Heart left ventricle (tissue), 16 donors: ENCODE measurements around the gene NUDT1. TPM values are rescaled to one million over a fixed set of nuclear protein-coding genes. Genes with fewer than 3 reads are reported as not detected.

Source experiments
- ATAC-seq, 4 donors: fragments of 200-7000 bp; cut with Tn5 transposase; one replicate each; pipeline ENCODE4 v1.9.1; 2020 to 2022; ENCODE audit warnings: moderate library complexity in 4 of 4, mild to moderate bottlenecking in 3 of 4, moderate number of reproducible peaks in 1 of 4
- DNase-seq, 5 donors: peaks; one replicate each; pipeline ENCODE4 v3.0.0-alpha.2; 2020
- H3K27ac ChIP-seq, 12 donors: fragments of 200-600 bp; sonication (generic) in 4 of 12; one replicate each; pipeline versions ENCODE4 v1.5.0 to v1.8.0; 2016 to 2022; ENCODE audit warnings: mild to moderate bottlenecking in 2 of 12
- H3K27me3 ChIP-seq, 9 donors: fragments of 200-600 bp; sonication (generic) in 2 of 9; one replicate each; pipeline versions ENCODE4 v1.5.1 to v1.8.0; 2016 to 2022; ENCODE audit warnings: mild to moderate bottlenecking in 3 of 9
- H3K36me3 ChIP-seq, 9 donors: fragments of 200-600 bp; sonication (generic) in 2 of 9; one replicate each; pipeline versions ENCODE4 v1.5.0 to v1.8.0; 2018 to 2022; ENCODE audit warnings: mild to moderate bottlenecking in 2 of 9
- H3K4me1 ChIP-seq, 12 donors: fragments of 200-600 bp; sonication (generic) in 4 of 12; one replicate each; pipeline versions ENCODE4 v1.5.0 to v1.8.0; 2016 to 2022; ENCODE audit warnings: mild to moderate bottlenecking in 3 of 12
- H3K4me3 ChIP-seq, 12 donors: fragments of 200-600 bp; sonication (generic) in 4 of 12; one replicate each; pipeline versions ENCODE4 v1.5.0 to v1.8.0; 2017 to 2022; ENCODE audit warnings: mild to moderate bottlenecking in 9 of 12, moderate library complexity in 4 of 12
- H3K9me3 ChIP-seq, 12 donors: fragments of 200-600 bp; sonication (generic) in 4 of 12; one replicate each; pipeline versions ENCODE4 v1.5.0 to v1.8.0; 2016 to 2022; ENCODE audit warnings: mild to moderate bottlenecking in 1 of 12
- CTCF ChIP-seq, 12 donors: fragments of 200-600 bp; sonication (generic) in 4 of 12; IDR thresholded peaks; one replicate each; pipeline versions ENCODE4 v1.5.0 to v1.8.0; 2018 to 2022; ENCODE audit warnings: antibody characterized with exemption in 12 of 12, mild to moderate bottlenecking in 5 of 12
- POLR2A ChIP-seq, 2 donors: fragments of 450-650 bp; IDR thresholded peaks; one replicate each; pipeline ENCODE4 v1.6.1; 2017; ENCODE audit warnings: antibody characterized with exemption in 2 of 2, mild to moderate bottlenecking in 2 of 2, moderate library complexity in 2 of 2
- WGBS, 4 donors: extraction: QIAGEN DNeasy Blood & Tissue Kit in 2 of 4; methylation state at CpG; one replicate each; pipeline versions ENCODE4 v1.1.5 to v1.1.7; 2013 to 2018; 5-methylcytosine and 5-hydroxymethylcytosine counted together
- intact Hi-C, 10 donors: fragments of 100-400 bp; cut with DNase I; formaldehyde crosslinking; loops; one replicate each; pipeline versions ENCODE4 v1.11.1 to v1.14.2; 2022
- polyA plus RNA-seq, 2 donors: library from polyadenylated mRNA; stranded (reverse); fragments of 200-250 nt; gene quantifications; one replicate each; pipeline ENCODE4 v1.2.3, GENCODE V29; 2013
- total RNA-seq, 9 donors: library from RNA; depleted of rRNA in 2 of 9; stranded (reverse); fragments of >200 nt in 2 of 9; fragmentation: NEBNext Ultra II Directional in 3 of 9; extraction: Animal tissue kit (Norgen Biotek cat#: 25700) in 3 of 9; gene quantifications; one replicate each; pipeline versions ENCODE4 v1.1.0 to v1.2.4, GENCODE V29; 2016 to 2023
- donor health status: ischemic (EF 13 %, LVEDD 7.1; RV severe dilation, severe dysfunction).
- donor health status: healthy with polysubstance abuse.
- donor health status: DM: no; HTN: yes; CAD: no.
- donor health status: DM: no; HTN: no; CAD: no.
- donor health status: ischemic (EF 25% LVEDD 6.9; RV normal size, moderate dysfunction).
- donor health status: ischemic (EF 25% LVEDD 5.7; RV mildly dilated, moderate dysfunction).
- donor health status: healthy.
- donor health status: DM: yes; HTN: yes; CAD: no.
- donor health status: ischemic (EF 35%, LVEDD 5.7; RV mildly dilated, moderate dysfunction).
- donor health status: nonischemic (EF 11% LVEDD 7.7; RV severe dilation, severe dysfunction).
- donor health status: DM: yes; HTN: yes; CAD: no.
- donor health status: PGD.
- donor health status: ischemic (EF 29% LVEDD 5.4; RV normal size, mild dysfunction).
- donor health status: nonischemic (EF 23%, LVEDD 6.1; RV moderate dilation, normal function).

The NUDT1 gene
- total and polyA plus RNA-seq, 11 donors: 9.8 to 23.7 (median 16.1) TPM

- intact Hi-C loops: no loop called here
- peaks cover 0 to 64% (median 34%) of the 10 kb centered on the region in 9 donors for H3K36me3 ChIP-seq
- 85 to 96% (median 91%) methylated on average over 9 of the region's 9 CpGs for WGBS, 4 donors
Observed at GRCh38 chr7:2259480-2259879, 17.5 kb downstream of the NUDT1 start.

GRCh38 chr7:2260820-2261219 lies 18.8 kb downstream of the NUDT1 start:
- TF ChIP-seq CTCF (IDR thresholded peaks at IDR 0.05) (no peak), POLR2A (IDR thresholded peaks at IDR 0.05) (no peak)
- H3K36me3 ChIP-seq: peaks cover 0 to 58% (median 32%) of the 10 kb centered on the region in 9 donors

More at GRCh38 chr7:2259480-2259879, 17.5 kb downstream of the NUDT1 start:
- H3K27me3 ChIP-seq: no peaks in the 10 kb centered on the region
- no peak for TF ChIP-seq POLR2A (IDR thresholded peaks at IDR 0.05)
- TF ChIP-seq CTCF (IDR thresholded peaks at IDR 0.05): no peak
- H3K4me3 ChIP-seq: no peak overlapping the region
- no peak for DNase-seq
- no peak for ATAC-seq
- H3K4me1 ChIP-seq: peaks cover 0 to 4% (median 0%) of the 10 kb centered on the region in 12 donors
- H3K9me3 ChIP-seq: no peaks in the 10 kb centered on the region
- H3K27ac ChIP-seq: no peak overlapping the region

GRCh38 chr7:2261611-2262010 lies 19.6 kb downstream of the NUDT1 start:
- H3K9me3 ChIP-seq: no peaks in the 10 kb centered on the region
- DNase-seq (no peak), ATAC-seq (peak in 2 of 4 donors; percentile 23 to 25)
- TF ChIP-seq CTCF (IDR thresholded peaks at IDR 0.05): no peak
- TF ChIP-seq POLR2A (IDR thresholded peaks at IDR 0.05): no peak
- WGBS, 4 donors: 88 to 95% (median 90%) methylated on average over 14 of the region's 14 CpGs
- intact Hi-C loops: no loop called here
- H3K27ac ChIP-seq: peak overlapping the region in 4 of 12 donors; percentile 30 to 78 (median 35)
- H3K4me1 ChIP-seq: peaks cover 0 to 4% (median 0%) of the 10 kb centered on the region in 12 donors
- peak overlapping the region in 1 of 12 donors; percentile 21 for H3K4me3 ChIP-seq
- H3K27me3 ChIP-seq: no peaks in the 10 kb centered on the region
- H3K36me3 ChIP-seq: peaks cover 0 to 53% (median 25%) of the 10 kb centered on the region in 9 donors

More at GRCh38 chr7:2260820-2261219, 18.8 kb downstream of the NUDT1 start:
- Histone ChIP-seq H3K4me3 (no peak overlapping the region), H3K9me3 (no peaks in the 10 kb centered on the region), H3K27me3 (no peaks in the 10 kb centered on the region), H3K27ac (no peak overlapping the region), H3K4me1 (peaks cover 0 to 4% (median 0%) of the 10 kb centered on the region in 12 donors)
- peak in 1 of 5 donors; percentile 28 for DNase-seq
- no peak for ATAC-seq
- WGBS, 4 donors: 71 to 86% (median 81%) methylated on average over 3 to 5 of the region's 5 CpGs
- intact Hi-C loops: no loop called here

- intact Hi-C loops: no loop called here
- ATAC-seq (no peak), DNase-seq (no peak)
- Histone ChIP-seq H3K36me3 (peaks cover 0 to 42% (median 14%) of the 10 kb centered on the region in 9 donors), H3K9me3 (no peaks in the 10 kb centered on the region), H3K27me3 (no peaks in the 10 kb centered on the region), H3K4me1 (peaks cover 0 to 4% (median 0%) of the 10 kb centered on the region in 12 donors), H3K4me3 (no peak overlapping the region), H3K27ac (no peak overlapping the region)
- TF ChIP-seq POLR2A (IDR thresholded peaks at IDR 0.05): no peak
- 91 to 96% (median 93%) methylated on average over 10 to 18 of the region's 18 CpGs for WGBS, 4 donors
Observed at GRCh38 chr7:2263176-2263575, 21.1 kb downstream of the NUDT1 start.

GRCh38 chr7:2264158-2264557 lies 22.1 kb downstream of the NUDT1 start:
- H3K27ac ChIP-seq: no peak overlapping the region
- no peaks in the 10 kb centered on the region for H3K9me3 ChIP-seq
- TF ChIP-seq POLR2A (IDR thresholded peaks at IDR 0.05) (no peak), CTCF (IDR thresholded peaks at IDR 0.05) (no peak)
- ATAC-seq (no peak), DNase-seq (no peak)
- no peak overlapping the region for H3K4me3 ChIP-seq
- intact Hi-C loops: no loop called here
- WGBS, 4 donors: 97 to 98% (median 97%) methylated on average over 23 of the region's 23 CpGs
- H3K27me3 ChIP-seq: no peaks in the 10 kb centered on the region
- H3K4me1 ChIP-seq: peaks cover 0 to 4% (median 0%) of the 10 kb centered on the region in 12 donors
- H3K36me3 ChIP-seq: peaks cover 0 to 42% (median 14%) of the 10 kb centered on the region in 9 donors
